8988T (cell line): Measurements from ENCODE around the gene PIP5K1B.

Source experiments
- DNase-seq: peaks from one replicate; pipeline ENCODE4 v3.0.0; 2011

PIP5K1B gene

DNA sequence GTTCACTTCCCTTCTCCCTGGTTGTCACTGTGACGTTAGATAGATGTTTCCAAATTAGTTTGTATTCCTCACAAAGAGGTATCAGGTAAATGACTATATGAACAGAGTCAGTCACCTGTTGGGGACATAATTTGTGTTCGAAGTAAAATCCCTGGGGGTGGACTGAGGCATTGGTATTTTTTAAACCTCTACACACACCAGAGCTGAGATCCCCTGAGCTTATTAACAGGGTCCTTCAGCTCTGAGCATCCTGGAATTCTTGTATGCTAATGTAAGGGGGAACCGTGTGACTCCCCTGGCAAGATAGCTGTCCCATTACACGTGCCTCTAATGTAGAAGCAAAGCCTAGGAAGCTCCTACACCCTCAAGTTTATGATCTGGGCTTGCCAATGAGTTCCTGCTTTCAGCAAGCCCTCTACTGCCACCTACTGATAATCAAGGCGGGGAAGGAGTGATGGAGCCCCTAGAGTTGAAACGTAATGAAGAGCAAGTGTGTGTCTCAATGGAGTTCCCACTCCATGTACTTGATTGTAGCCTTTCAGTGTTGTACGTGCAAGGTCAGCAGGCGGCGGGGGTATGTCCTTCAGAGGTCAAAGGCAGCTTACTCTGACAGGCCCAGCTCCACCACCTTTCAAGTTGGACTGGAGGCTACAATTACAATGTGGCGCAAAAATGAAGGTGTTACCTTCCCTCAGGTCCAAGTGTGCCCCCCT lies 294.5 kb downstream of the PIP5K1B start:
- peak; percentile 54 for DNase-seq

- no peak for DNase-seq
Measured at GRCh38 chr9:69001921-69002320, 296.9 kb downstream of the PIP5K1B start.

DNA sequence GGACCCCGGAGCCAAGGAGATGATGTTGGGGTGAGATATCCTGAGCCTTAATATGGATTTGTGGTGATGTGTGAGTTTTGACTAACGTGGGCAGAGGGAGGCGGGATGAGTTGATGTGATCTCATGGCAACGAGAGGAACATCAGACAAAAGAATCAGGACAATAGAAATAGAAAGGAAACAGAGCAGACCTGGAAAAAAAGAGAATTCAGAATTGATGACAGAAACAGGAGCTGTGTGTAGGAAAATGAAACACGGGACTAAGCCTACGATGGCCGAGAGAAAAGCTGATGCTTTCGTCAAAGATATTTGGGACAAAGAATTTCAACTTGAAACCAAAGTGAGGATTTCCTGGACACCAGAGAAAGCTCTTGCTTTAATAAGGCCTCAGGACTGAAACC lies 298.0 kb downstream of the PIP5K1B start:
- DNase-seq = no peak

DNA sequence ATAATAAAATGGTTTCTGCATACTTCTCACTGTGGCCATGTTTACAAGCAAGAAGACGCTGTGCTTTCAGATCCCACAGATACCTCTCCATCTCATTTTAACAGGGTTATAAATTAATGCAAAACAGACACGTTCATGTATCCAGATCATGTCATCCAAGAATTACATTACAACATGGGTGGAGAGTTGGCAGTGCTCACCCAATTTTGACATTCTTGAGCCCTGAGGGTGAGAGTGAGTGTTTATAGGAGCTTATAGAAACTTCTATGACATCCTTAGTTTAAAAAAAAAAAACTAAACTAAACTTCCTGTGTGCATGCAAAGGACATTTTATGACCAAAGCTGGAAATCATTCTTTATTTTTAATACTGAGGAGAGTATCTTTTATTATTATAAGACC lies 299.8 kb downstream of the PIP5K1B start:
- DNase-seq = no peak

- no peak for DNase-seq
Measured at GRCh38 chr9:69009708-69010107, 304.7 kb downstream of the PIP5K1B start.

GRCh38 chr9:69012696-69013381 lies 307.8 kb downstream of the PIP5K1B start:
- no peak for DNase-seq

DNA sequence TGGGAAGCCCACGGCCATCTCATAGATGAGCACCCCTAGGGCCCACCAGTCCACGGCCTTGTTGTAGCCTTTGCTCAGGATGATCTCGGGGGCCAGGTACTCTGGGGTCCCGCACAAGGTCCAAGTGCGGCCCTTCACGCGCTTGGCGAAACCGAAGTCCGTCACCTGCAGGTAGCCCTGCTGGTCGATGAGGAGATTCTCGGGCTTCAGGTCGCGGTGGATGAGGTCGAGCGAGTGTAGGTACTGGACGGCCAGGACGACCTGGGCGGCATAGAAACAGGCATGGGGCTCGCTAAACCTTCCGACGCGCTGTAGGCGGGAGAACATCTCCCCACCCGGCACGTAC lies 308.3 kb downstream of the PIP5K1B start:
- no peak for DNase-seq

DNA sequence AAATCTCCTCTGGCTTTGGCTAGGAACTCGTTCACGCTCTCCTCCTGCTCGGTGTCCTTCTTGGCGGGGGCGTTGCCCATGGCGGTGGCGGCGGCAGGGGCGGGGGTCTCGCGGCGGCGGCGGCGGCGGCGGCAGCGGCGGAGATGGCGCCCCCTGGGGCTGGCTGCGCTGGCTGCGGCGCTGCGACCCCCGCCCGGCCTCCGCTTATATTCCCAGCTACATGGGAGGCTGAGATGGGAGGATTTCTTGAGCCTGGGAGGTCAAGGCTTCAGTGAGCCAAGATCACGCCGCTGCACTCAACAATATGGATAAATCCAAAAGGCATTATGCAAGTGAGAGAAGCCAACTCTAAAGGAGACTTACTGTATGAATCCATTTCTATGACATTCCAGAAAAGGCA lies 309.0 kb downstream of the PIP5K1B start, which contains the start of gene PRKACG:
PRKACG (minus strand) TSS at position 101 of the 400 bp plus-strand sequence; CDS start at position 80, 21 bp downstream.
- DNase-seq = no peak

DNA sequence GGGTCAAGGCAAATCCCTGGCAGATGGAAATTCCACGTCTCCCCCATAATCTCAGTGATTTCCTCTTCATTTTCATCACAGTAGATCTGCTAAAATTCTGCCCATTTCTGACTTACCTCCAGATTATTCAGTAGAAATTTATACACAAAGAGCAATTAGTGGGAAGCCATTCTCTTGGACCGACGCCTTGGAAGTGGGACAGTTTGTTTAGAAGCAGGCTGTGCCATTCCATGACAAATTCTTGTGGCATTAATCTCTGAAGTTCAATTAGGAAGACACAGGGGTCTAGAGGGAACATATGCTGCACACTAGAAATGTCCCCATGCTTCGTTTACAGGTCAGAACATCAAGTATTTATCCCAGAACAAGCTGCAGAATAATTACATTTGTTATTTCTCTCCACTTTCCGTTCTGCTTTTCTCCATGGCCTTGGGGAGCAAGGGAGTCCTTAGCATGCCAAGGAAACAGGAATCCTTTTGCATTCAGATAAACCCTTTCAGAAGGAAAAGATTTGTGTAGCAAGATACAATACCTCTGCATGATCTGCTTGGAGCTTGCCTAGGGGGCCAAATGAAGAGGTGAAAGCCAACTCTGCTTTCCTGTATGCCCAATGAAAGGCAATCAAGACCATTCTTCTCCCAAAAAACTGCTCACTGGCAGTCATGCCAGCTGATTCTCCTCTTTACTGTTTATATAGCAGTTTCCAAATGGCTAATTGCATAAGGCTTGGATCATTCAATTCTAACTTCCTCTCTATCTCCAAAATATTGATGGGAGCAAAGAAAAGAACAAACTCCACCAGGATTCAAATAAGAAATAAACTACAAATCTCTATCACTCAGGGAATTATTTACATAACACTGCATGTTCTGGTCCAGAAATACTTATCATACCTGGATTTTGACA lies 311.4 kb downstream of the PIP5K1B start:
- no peak for DNase-seq

DNA sequence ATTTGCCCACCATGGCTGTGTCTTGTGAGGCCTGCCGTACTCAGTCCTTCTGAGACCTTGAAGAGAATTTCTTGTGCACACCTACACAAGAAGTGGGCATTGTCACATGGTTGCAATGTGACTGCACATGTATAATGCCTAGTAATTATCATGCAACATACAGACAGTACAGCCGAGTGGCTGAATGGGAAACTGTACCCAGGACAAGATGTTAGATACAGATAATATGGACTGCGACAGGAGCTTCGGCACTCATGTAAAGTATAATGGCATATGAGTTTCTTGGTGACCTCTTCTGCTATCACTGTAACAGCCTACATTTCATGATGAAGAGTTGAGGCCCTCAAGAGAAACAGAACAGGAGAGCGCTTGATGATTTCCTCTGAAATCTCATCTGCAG lies 313.7 kb downstream of the PIP5K1B start:
- no peak for DNase-seq

DNA sequence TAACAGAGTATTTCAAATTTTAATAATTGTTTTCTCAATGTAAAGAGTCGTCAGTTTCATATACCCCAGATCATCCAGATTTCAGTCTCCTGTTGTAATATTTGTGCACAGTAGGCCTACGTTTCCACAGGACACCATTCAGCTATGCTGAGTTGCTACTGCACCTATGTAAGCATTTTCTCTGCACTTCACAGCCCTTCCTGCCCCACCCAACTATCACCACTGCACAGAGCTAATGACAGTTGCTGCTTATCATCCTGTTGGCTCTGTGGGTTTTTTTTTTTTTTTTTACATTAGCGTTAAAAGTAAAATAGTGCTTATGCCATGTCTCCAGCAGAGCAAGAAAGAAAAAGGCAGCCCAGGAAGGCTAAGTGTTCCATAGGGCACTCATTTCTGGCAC lies 314.8 kb downstream of the PIP5K1B start:
- no peak for DNase-seq

GRCh38 chr9:69020301-69021145 lies 315.5 kb downstream of the PIP5K1B start:
- DNase-seq = no peak

DNA sequence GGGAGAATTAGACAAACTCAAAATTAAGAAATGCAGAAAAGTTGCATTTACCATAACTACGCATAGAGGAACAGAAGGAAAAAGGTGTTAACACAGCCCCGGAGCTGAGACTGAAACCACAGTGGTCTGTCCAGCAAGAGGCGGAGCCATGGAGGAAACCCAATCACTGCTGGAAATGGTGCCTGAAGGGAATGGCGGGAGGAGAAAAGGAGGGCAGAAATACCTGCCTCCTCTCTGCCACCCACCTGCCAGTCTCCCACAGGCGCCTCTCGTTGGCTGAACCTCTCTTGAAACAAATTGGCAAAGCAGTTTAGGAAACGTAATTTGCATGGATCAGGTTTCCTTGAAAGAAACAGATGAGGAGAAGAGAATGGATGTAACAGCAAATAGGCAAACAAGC lies 318.6 kb downstream of the PIP5K1B start:
- no peak for DNase-seq

DNA sequence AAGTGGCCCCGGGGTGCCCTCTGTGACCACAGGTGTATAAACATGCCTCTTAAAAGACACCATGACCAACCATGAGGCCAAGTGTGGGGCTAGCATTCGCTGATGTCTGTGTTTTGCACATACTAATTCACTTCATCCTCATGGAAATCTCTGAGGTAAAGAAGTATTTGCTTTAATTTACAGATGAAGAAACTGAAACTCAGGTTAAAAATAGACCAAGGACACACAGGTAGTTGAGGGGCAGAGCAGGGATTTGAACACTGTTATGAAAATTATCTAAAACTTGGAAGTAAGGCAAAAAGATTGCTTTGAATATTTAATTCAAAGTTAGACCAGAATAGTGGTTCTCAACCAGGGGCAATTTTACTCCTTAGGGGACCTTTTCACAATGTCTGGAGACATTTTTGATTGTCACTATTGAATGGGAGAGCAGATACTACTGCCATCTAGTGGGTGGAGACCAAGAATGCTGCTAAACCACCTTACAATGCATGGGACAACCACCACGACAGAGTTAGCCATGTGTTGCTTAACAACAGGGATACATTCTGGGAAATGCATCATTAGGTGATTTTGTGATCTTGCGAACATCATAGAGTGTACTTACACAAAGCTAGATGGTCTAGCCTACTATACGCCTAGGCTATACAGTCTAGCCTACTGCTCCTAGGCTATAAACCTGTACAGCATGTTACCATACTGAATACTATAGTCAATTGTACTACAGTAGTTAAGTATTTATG lies 322.5 kb downstream of the PIP5K1B start:
- DNase-seq = no peak

- no peak for DNase-seq
Measured at GRCh38 chr9:69028754-69029153, 323.7 kb downstream of the PIP5K1B start.

DNA sequence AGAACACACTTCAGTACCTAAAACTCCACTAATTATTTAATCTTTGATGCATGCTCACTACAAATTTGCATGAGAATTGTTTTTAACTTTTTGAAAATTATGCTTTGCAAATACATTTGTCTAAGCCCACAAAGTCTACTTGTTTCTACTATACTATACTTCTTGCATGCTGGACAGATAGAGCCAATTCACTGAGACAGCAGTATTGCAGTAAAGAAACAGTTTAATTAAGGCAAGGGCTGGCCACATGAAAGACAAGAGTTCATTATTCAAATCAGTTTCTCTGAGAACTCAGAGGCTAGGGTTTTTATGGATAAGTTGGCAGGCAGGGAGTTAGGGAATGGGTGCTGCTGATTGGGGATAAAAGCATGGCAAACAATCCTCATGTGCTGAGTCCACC lies 324.5 kb downstream of the PIP5K1B start:
- DNase-seq = no peak

DNA sequence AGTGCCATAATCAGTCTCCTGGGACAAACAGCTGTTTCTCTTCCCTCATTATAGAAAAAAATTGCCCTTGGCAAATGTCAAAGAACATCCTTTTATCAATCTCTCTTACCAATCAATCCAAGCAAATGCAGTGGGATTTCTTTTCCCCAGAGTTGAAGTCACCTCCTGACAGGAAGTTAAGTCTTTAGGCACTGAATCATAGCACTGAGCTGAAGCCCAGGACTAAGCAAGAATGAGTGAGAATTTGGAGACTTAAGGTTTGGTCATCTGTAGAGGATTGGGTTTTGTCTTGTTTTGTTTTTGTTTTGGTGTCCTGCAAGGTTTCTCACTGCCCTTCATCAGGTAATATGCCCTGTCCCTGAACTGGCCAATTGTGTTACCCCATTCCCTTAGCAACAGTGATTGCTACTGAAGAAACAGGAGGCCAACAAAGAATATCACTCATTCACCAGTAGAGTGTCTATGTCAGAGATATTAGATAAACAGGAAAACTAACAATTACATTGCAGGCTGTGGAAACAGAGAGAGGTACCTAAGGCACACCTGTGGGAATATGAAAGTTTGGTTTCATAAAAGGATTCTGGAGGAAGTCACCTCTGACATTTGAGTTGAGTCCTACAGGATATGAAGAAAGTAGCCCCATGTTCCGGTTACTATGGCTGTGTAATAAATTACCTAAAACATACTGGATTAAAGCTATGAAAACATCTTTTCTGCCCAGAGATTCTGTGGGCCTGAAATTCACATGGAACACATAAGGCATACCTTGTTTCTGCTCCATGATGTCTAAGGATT lies 326.0 kb downstream of the PIP5K1B start:
- DNase-seq = no peak

DNA sequence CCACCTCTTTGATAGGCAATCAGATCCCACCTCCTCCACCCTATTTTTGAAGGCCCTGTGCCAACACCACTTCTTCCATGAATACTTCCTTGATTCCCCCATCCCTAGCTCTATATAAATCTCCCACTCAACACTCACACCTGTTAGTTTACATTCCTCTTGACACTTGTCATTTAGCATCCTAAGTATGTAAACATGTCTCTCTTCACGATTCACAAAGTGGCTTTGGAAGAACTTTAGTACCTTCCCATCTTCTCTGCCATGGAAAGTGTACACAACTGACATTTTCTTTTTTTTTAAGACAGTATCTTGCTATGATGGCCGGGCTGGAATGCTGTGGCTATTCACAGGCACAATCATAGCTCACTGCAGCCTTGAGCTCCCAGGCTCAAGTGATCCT lies 329.0 kb downstream of the PIP5K1B start:
- no peak for DNase-seq

- peak; percentile 68 for DNase-seq
Measured at GRCh38 chr9:69035438-69036308, 330.6 kb downstream of the PIP5K1B start, which contains the start of gene FXN. Gene FXN, plus strand, starts transcription at chr9:69035752. Its CDS starts 31 bp downstream, at chr9:69035783.

GRCh38 chr9:69036309-69036708 lies 331.3 kb downstream of the PIP5K1B start:
- DNase-seq = no peak
